WTC11 (cell line): ENCODE results near the gene FMN2. TPM values are rescaled to one million over a fixed set of nuclear protein-coding genes. Genes with fewer than 3 reads are reported as not detected.

Source experiments
- ATAC-seq: fragments of 200-7000 bp; cut with Tn5 transposase; 2 replicates; pipeline ENCODE4 v1.10.0; 2021; ENCODE audit warnings: mild to moderate bottlenecking, moderate library complexity
- CTCF ChIA-PET: fragments of 300-600 bp; sonication (Branson Sonifier 250); formaldehyde crosslinking; loops from one replicate; lab custom pipeline; 2021; ENCODE audit warnings: antibody characterized with exemption; lab: Charles Lee
- POLR2A ChIA-PET: fragments of 350-600 bp; sonication (Branson Sonifier 250); formaldehyde crosslinking; loops from one replicate; lab custom pipeline; 2021; ENCODE audit warnings: antibody characterized with exemption; lab: Charles Lee
- DNase-seq: peaks from one replicate; pipeline ENCODE4 v3.0.0; 2021; ENCODE audit warnings: low spot score
- H3K27ac Mint-ChIP-seq: 2 replicates; pipeline ENCODE4 v1.8.0; 2021; ENCODE audit warnings: mixed read lengths
- H3K27me3 Mint-ChIP-seq: 2 replicates; pipeline ENCODE4 v1.8.0; 2021; ENCODE audit warnings: low read depth, mild to moderate bottlenecking, moderate library complexity, mixed read lengths
- H3K36me3 Mint-ChIP-seq: 2 replicates; pipeline ENCODE4 v1.8.0; 2021; ENCODE audit warnings: mixed read lengths
- H3K4me1 Mint-ChIP-seq: 2 replicates; pipeline ENCODE4 v1.8.0; 2022; ENCODE audit warnings: mixed read lengths
- H3K4me3 Mint-ChIP-seq: 2 replicates; pipeline ENCODE4 v1.8.0; 2021; ENCODE audit warnings: mild to moderate bottlenecking, moderate library complexity, mixed read lengths
- H3K9me3 Mint-ChIP-seq: 2 replicates; pipeline ENCODE4 v1.8.0; 2021; ENCODE audit warnings: mixed read lengths
- ATF1 ChIP-seq: sonication (generic); formaldehyde crosslinking; IDR thresholded peaks from 2 replicates; pipeline ENCODE4 v1.8.1; 2023; ENCODE audit warnings: mild to moderate bottlenecking, moderate library complexity, missing genetic modification reagents
- CBFB ChIP-seq: sonication (generic); formaldehyde crosslinking; IDR thresholded peaks from 2 replicates; pipeline ENCODE4 v1.8.1; 2022; ENCODE audit warnings: mild to moderate bottlenecking, low read depth, missing genetic modification reagents
- GRHL2 ChIP-seq: fragments of 250-450 bp; sonication (Bioruptor Pico); IDR thresholded peaks from 2 replicates; pipeline ENCODE4 v1.8.0; 2022; ENCODE audit warnings: mild to moderate bottlenecking, moderate library complexity; ENCODE audit not compliant: insufficient replicate concordance, severe bottlenecking
- GTF2I ChIP-seq: fragments of 250-450 bp; sonication (Bioruptor Pico); conservative IDR thresholded peaks from 2 replicates; pipeline ENCODE4 v1.4.0; 2021; ENCODE audit warnings: mild to moderate bottlenecking
- HMGA2 ChIP-seq: fragments of 250-450 bp; sonication (Bioruptor Pico); IDR thresholded peaks from 2 replicates; pipeline ENCODE4 v1.4.0; 2021; ENCODE audit warnings: mild to moderate bottlenecking, moderate library complexity
- JUN ChIP-seq: sonication (generic); formaldehyde crosslinking; IDR thresholded peaks from 2 replicates; pipeline ENCODE4 v1.8.0; 2023; ENCODE audit warnings: mild to moderate bottlenecking, missing genetic modification reagents
- KAT7 ChIP-seq: sonication (generic); formaldehyde crosslinking; IDR thresholded peaks from 2 replicates; pipeline ENCODE4 v1.8.1; 2023; ENCODE audit warnings: missing genetic modification reagents, mild to moderate bottlenecking, borderline replicate concordance
- MXD4 ChIP-seq: fragments of 250-450 bp; sonication (Bioruptor Pico); IDR thresholded peaks from 2 replicates; pipeline ENCODE4 v1.8.0; 2021; ENCODE audit warnings: mild to moderate bottlenecking, moderate library complexity, borderline replicate concordance
- OVOL2 ChIP-seq: fragments of 250-450 bp; sonication (Bioruptor Pico); IDR thresholded peaks from 2 replicates; pipeline ENCODE4 v1.9.0; 2021; ENCODE audit warnings: mild to moderate bottlenecking, borderline replicate concordance
- SMAD4 ChIP-seq: sonication (generic); formaldehyde crosslinking; IDR thresholded peaks from 2 replicates; pipeline ENCODE4 v1.8.0; 2022; ENCODE audit warnings: mild to moderate bottlenecking, missing genetic modification reagents
- TP53 ChIP-seq: sonication (generic); formaldehyde crosslinking; IDR thresholded peaks from 2 replicates; pipeline ENCODE4 v1.8.1; 2023; ENCODE audit warnings: mild to moderate bottlenecking, missing genetic modification reagents
- total RNA-seq: library from RNA; stranded (reverse); gene quantifications from 3 replicates; pipeline ENCODE4 v1.2.3, GENCODE V29; 2021
- TF ChIP-seq, protein P1 (sequence below): sonication (generic); formaldehyde crosslinking; IDR thresholded peaks from 2 replicates; pipeline ENCODE4 v1.8.1; 2023; ENCODE audit warnings: mild to moderate bottlenecking, missing genetic modification reagents
- TF ChIP-seq, protein P2 (sequence below): sonication (generic); formaldehyde crosslinking; IDR thresholded peaks from 2 replicates; pipeline ENCODE4 v1.8.0; 2022; ENCODE audit warnings: mild to moderate bottlenecking, missing genetic modification reagents
- TF ChIP-seq, protein P3 (sequence below): sonication (generic); formaldehyde crosslinking; IDR thresholded peaks from 2 replicates; pipeline ENCODE4 v1.8.1; 2022; ENCODE audit warnings: low read depth, mild to moderate bottlenecking, moderate library complexity, missing genetic modification reagents, borderline replicate concordance
- TF ChIP-seq, protein P4 (sequence below): fragments of 250-450 bp; sonication (Bioruptor Pico); IDR thresholded peaks from 2 replicates; pipeline ENCODE4 v1.9.0; 2021; ENCODE audit warnings: moderate library complexity, mild to moderate bottlenecking, inconsistent platforms, borderline replicate concordance
- TF ChIP-seq, protein P5 (sequence below): sonication (generic); formaldehyde crosslinking; IDR thresholded peaks from 2 replicates; pipeline ENCODE4 v1.8.1; 2023; ENCODE audit warnings: mild to moderate bottlenecking, missing genetic modification reagents
- TF ChIP-seq, protein P6 (sequence below): sonication (generic); formaldehyde crosslinking; IDR thresholded peaks from 2 replicates; pipeline ENCODE4 v1.8.0; 2022; ENCODE audit warnings: mild to moderate bottlenecking, missing genetic modification reagents
- TF ChIP-seq, protein P7 (sequence below): fragments of 200-600 bp; IDR thresholded peaks from 2 replicates; pipeline ENCODE4 v1.8.0; 2022; ENCODE audit warnings: antibody characterized with exemption
- TF ChIP-seq, protein P8 (sequence below): fragments of 250-450 bp; sonication (Bioruptor Pico); IDR thresholded peaks from 2 replicates; pipeline ENCODE4 v1.8.0; 2021; ENCODE audit warnings: mild to moderate bottlenecking
- TF ChIP-seq, protein P9 (sequence below): sonication (generic); formaldehyde crosslinking; conservative IDR thresholded peaks from 2 replicates; pipeline ENCODE4 v1.8.1; 2023; ENCODE audit warnings: mild to moderate bottlenecking, low read depth, missing genetic modification reagents, moderate library complexity

The FMN2 gene
- total RNA-seq, 1 experiment from 2014 or later, result 1.8 TPM

DNA sequence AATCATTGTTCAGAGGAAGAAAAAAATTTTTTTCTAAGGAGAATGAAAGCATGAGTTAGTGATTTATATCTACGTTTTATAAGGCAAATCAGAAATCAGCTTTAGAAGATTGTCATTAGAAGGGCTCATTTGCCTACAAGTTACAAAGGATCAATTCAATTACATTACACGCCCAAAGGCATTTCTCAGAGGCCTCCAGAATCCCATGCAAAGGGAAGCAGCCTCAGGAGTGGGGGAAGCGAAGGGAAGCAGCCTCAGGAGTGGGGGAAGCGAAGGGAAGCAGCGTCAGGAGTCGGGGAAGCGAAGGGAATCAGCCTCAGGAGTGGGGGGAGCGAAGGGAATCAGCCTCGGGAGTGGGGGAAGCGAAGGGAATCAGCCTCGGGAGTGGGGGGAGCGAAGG is 314.1 kb downstream of the FMN2 start:
- H3K4me3 Mint-ChIP-seq, result peak overlapping the region; percentile 39
- H3K27ac Mint-ChIP-seq, result no peak overlapping the region; the same call in 1 of the 2 replicates
- no peak for ATAC-seq
- CTCF ChIA-PET, result no interaction called here
- TF ChIP-seq ATF1 (CRISPR knock-in tag), result no peak
- TF ChIP-seq, protein P1, sequence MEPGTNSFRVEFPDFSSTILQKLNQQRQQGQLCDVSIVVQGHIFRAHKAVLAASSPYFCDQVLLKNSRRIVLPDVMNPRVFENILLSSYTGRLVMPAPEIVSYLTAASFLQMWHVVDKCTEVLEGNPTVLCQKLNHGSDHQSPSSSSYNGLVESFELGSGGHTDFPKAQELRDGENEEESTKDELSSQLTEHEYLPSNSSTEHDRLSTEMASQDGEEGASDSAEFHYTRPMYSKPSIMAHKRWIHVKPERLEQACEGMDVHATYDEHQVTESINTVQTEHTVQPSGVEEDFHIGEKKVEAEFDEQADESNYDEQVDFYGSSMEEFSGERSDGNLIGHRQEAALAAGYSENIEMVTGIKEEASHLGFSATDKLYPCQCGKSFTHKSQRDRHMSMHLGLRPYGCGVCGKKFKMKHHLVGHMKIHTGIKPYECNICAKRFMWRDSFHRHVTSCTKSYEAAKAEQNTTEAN (CRISPR knock-in tag), result no peak
- TF ChIP-seq CBFB, result no peak
- TF ChIP-seq, protein P2, sequence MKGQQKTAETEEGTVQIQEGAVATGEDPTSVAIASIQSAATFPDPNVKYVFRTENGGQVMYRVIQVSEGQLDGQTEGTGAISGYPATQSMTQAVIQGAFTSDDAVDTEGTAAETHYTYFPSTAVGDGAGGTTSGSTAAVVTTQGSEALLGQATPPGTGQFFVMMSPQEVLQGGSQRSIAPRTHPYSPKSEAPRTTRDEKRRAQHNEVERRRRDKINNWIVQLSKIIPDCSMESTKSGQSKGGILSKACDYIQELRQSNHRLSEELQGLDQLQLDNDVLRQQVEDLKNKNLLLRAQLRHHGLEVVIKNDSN (CRISPR knock-in tag), result no peak
- TF ChIP-seq KAT7, result no peak
- TF ChIP-seq, protein P3, sequence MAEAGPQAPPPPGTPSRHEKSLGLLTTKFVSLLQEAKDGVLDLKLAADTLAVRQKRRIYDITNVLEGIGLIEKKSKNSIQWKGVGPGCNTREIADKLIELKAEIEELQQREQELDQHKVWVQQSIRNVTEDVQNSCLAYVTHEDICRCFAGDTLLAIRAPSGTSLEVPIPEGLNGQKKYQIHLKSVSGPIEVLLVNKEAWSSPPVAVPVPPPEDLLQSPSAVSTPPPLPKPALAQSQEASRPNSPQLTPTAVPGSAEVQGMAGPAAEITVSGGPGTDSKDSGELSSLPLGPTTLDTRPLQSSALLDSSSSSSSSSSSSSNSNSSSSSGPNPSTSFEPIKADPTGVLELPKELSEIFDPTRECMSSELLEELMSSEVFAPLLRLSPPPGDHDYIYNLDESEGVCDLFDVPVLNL (CRISPR knock-in tag), result no peak
- no peak for TF ChIP-seq GTF2I
- TF ChIP-seq SMAD4 (CRISPR knock-in tag), result no peak
- TF ChIP-seq, protein P4, sequence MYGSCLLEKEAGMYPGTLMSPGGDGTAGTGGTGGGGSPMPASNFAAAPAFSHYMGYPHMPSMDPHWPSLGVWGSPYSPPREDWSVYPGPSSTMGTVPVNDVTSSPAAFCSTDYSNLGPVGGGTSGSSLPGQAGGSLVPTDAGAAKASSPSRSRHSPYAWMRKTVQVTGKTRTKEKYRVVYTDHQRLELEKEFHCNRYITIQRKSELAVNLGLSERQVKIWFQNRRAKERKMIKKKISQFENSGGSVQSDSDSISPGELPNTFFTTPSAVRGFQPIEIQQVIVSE (CRISPR knock-in tag), result no peak
- no peak for TF ChIP-seq MXD4
- TF ChIP-seq, protein P5, sequence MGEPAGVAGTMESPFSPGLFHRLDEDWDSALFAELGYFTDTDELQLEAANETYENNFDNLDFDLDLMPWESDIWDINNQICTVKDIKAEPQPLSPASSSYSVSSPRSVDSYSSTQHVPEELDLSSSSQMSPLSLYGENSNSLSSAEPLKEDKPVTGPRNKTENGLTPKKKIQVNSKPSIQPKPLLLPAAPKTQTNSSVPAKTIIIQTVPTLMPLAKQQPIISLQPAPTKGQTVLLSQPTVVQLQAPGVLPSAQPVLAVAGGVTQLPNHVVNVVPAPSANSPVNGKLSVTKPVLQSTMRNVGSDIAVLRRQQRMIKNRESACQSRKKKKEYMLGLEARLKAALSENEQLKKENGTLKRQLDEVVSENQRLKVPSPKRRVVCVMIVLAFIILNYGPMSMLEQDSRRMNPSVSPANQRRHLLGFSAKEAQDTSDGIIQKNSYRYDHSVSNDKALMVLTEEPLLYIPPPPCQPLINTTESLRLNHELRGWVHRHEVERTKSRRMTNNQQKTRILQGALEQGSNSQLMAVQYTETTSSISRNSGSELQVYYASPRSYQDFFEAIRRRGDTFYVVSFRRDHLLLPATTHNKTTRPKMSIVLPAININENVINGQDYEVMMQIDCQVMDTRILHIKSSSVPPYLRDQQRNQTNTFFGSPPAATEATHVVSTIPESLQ (CRISPR knock-in tag), result no peak
- TF ChIP-seq GRHL2 (CRISPR knock-in tag), result no peak
- TF ChIP-seq, protein P6, sequence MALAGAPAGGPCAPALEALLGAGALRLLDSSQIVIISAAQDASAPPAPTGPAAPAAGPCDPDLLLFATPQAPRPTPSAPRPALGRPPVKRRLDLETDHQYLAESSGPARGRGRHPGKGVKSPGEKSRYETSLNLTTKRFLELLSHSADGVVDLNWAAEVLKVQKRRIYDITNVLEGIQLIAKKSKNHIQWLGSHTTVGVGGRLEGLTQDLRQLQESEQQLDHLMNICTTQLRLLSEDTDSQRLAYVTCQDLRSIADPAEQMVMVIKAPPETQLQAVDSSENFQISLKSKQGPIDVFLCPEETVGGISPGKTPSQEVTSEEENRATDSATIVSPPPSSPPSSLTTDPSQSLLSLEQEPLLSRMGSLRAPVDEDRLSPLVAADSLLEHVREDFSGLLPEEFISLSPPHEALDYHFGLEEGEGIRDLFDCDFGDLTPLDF (CRISPR knock-in tag), result no peak
- no peak for DNase-seq
- H3K9me3 Mint-ChIP-seq, result no peaks in the 10 kb centered on the region
- POLR2A ChIA-PET, result no interaction called here
- peaks cover 9% of the 10 kb centered on the region for H3K4me1 Mint-ChIP-seq
- H3K36me3 Mint-ChIP-seq, result no peaks in the 10 kb centered on the region
- H3K27me3 Mint-ChIP-seq, result no peaks in the 10 kb centered on the region

DNA sequence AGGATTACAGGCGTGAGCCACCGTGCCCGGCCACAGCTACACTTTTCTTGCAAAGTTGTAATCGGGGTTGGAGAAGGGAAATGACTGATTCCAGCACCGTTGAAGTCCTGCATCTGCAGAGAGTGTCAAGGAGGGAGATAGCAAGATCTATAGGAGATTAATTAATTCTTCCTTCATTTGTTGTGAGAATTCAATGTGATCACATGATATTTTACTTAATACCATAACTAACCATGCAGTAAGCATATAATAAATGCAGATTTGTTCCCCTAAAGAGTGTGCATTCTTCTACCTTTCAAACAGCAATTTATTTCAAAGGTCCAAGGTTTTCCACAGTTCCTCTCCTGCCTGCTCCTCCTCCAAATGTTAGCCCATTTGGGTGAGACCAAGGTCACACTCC is 315.7 kb downstream of the FMN2 start:
- DNase-seq (no peak), ATAC-seq (no peak)
- H3K4me3 Mint-ChIP-seq, result no peak overlapping the region
- no peak for TF ChIP-seq TP53 (CRISPR knock-in tag)
- no peak for TF ChIP-seq JUN (CRISPR knock-in tag)
- CTCF ChIA-PET, result no interaction called here
- POLR2A ChIA-PET, result no interaction called here
- H3K9me3 Mint-ChIP-seq, result no peaks in the 10 kb centered on the region
- H3K27me3 Mint-ChIP-seq, result no peaks in the 10 kb centered on the region
- no peak overlapping the region for H3K27ac Mint-ChIP-seq
- H3K4me1 Mint-ChIP-seq, result peaks cover 9% of the 10 kb centered on the region
- H3K36me3 Mint-ChIP-seq, result no peaks in the 10 kb centered on the region

DNA sequence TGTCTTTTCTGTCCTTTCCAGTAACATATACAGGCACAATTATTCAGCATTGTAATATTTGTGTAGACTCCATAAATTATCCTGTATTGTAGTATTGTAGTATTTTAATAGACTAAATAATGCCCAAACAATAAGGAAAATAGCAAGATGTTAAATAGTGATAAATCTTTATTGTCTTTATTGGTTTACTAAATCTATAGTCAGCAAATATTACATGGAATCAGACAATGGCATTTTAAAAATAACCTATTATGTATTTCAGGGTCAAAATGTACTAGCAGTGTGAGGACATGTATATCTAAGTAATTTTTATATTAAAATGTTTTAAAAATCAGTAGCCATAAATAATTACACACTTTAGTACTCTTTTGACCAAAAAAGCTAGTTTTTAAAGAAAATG is 317.9 kb downstream of the FMN2 start:
- Mint-ChIP-seq H3K9me3 (no peaks in the 10 kb centered on the region), H3K4me3 (no peak overlapping the region), H3K27ac (no peak overlapping the region), H3K27me3 (no peaks in the 10 kb centered on the region), H3K4me1 (peaks cover 9% of the 10 kb centered on the region), H3K36me3 (no peaks in the 10 kb centered on the region)
- ChIA-PET POLR2A (interaction anchor here (0.7 kb wide), 1 partner anchor 90 kb away, joined by 4 read pairs; no protein-coding TSS in a partner anchor), CTCF (no interaction called here)
- DNase-seq (no peak), ATAC-seq (no peak)
- TF ChIP-seq, protein P7, sequence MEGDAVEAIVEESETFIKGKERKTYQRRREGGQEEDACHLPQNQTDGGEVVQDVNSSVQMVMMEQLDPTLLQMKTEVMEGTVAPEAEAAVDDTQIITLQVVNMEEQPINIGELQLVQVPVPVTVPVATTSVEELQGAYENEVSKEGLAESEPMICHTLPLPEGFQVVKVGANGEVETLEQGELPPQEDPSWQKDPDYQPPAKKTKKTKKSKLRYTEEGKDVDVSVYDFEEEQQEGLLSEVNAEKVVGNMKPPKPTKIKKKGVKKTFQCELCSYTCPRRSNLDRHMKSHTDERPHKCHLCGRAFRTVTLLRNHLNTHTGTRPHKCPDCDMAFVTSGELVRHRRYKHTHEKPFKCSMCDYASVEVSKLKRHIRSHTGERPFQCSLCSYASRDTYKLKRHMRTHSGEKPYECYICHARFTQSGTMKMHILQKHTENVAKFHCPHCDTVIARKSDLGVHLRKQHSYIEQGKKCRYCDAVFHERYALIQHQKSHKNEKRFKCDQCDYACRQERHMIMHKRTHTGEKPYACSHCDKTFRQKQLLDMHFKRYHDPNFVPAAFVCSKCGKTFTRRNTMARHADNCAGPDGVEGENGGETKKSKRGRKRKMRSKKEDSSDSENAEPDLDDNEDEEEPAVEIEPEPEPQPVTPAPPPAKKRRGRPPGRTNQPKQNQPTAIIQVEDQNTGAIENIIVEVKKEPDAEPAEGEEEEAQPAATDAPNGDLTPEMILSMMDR, result no peak
- TF ChIP-seq HMGA2 (no peak), ATF1 (CRISPR knock-in tag) (no peak), OVOL2 (CRISPR knock-in tag) (no peak)
- TF ChIP-seq, protein P8, sequence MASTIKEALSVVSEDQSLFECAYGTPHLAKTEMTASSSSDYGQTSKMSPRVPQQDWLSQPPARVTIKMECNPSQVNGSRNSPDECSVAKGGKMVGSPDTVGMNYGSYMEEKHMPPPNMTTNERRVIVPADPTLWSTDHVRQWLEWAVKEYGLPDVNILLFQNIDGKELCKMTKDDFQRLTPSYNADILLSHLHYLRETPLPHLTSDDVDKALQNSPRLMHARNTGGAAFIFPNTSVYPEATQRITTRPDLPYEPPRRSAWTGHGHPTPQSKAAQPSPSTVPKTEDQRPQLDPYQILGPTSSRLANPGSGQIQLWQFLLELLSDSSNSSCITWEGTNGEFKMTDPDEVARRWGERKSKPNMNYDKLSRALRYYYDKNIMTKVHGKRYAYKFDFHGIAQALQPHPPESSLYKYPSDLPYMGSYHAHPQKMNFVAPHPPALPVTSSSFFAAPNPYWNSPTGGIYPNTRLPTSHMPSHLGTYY (CRISPR knock-in tag), result no peak
- TF ChIP-seq, protein P9, sequence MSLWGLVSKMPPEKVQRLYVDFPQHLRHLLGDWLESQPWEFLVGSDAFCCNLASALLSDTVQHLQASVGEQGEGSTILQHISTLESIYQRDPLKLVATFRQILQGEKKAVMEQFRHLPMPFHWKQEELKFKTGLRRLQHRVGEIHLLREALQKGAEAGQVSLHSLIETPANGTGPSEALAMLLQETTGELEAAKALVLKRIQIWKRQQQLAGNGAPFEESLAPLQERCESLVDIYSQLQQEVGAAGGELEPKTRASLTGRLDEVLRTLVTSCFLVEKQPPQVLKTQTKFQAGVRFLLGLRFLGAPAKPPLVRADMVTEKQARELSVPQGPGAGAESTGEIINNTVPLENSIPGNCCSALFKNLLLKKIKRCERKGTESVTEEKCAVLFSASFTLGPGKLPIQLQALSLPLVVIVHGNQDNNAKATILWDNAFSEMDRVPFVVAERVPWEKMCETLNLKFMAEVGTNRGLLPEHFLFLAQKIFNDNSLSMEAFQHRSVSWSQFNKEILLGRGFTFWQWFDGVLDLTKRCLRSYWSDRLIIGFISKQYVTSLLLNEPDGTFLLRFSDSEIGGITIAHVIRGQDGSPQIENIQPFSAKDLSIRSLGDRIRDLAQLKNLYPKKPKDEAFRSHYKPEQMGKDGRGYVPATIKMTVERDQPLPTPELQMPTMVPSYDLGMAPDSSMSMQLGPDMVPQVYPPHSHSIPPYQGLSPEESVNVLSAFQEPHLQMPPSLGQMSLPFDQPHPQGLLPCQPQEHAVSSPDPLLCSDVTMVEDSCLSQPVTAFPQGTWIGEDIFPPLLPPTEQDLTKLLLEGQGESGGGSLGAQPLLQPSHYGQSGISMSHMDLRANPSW (CRISPR knock-in tag), result no peak
